Mesothelial cell of epicardium (in vitro differentiated cells): ENCODE measurements around the gene OPCML. TPM values are rescaled to one million over a fixed set of nuclear protein-coding genes. Genes with fewer than 3 reads are reported as not detected.

Experiments used
- DNase-seq, 2 experiments: peaks; one replicate each; pipeline ENCODE4 v3.0.0; 2021; ENCODE audit warnings: low spot score in 2 of 2; ENCODE audit not compliant: unreplicated experiment in 2 of 2
- H3K27ac Mint-ChIP-seq: 2 replicates; pipeline ENCODE4 v1.8.0; 2021; ENCODE audit warnings: mixed read lengths
- H3K27me3 Mint-ChIP-seq: 2 replicates; pipeline ENCODE4 v1.8.0; 2021; ENCODE audit warnings: low read depth, mixed read lengths
- H3K36me3 Mint-ChIP-seq: 2 replicates; pipeline ENCODE4 v1.8.0; 2021; ENCODE audit warnings: mixed read lengths
- H3K4me1 Mint-ChIP-seq: 2 replicates; pipeline ENCODE4 v1.8.0; 2021; ENCODE audit warnings: mixed read lengths
- H3K4me3 Mint-ChIP-seq: 2 replicates; pipeline ENCODE4 v1.8.0; 2021; ENCODE audit warnings: mild to moderate bottlenecking, moderate library complexity, mixed read lengths
- H3K9me3 Mint-ChIP-seq: 2 replicates; pipeline ENCODE4 v1.8.0; 2021; ENCODE audit warnings: mixed read lengths
- CTCF ChIP-seq: fragments of 200-600 bp; sonication (generic); IDR thresholded peaks from one replicate; pipeline ENCODE4 v1.5.0; 2021; ENCODE audit warnings: antibody characterized with exemption; ENCODE audit not compliant: unreplicated experiment
- total RNA-seq: library from RNA; stranded (reverse); gene quantifications from 3 replicates; pipeline ENCODE4 v1.2.1, GENCODE V29; 2021

OPCML gene
- total RNA-seq, 1 donor from 2014 or later, result 3.0 TPM

- TF ChIP-seq CTCF, result no peak
- Mint-ChIP-seq H3K4me1 (no peaks in the 10 kb centered on the region), H3K9me3 (peaks cover 4% of the 10 kb centered on the region), H3K27me3 (peaks cover 82% of the 10 kb centered on the region), H3K27ac (no peak overlapping the region), H3K4me3 (no peak overlapping the region), H3K36me3 (no peaks in the 10 kb centered on the region)
- DNase-seq, result no peak
These were observed 462.1 kb downstream of the OPCML start for GRCh38 chr11:133070021-133070713.

GRCh38 chr11:133065847-133066485 is 466.3 kb downstream of the OPCML start:
- H3K27ac Mint-ChIP-seq, result no peak overlapping the region
- H3K36me3 Mint-ChIP-seq, result no peaks in the 10 kb centered on the region
- H3K27me3 Mint-ChIP-seq, result peaks cover 74% of the 10 kb centered on the region
- no peak for DNase-seq
- TF ChIP-seq CTCF, result no peak
- H3K4me1 Mint-ChIP-seq, result peaks cover 11% of the 10 kb centered on the region
- H3K9me3 Mint-ChIP-seq, result peaks cover 4% of the 10 kb centered on the region
- peak overlapping the region; percentile 10 for H3K4me3 Mint-ChIP-seq

GRCh38 chr11:133064961-133065360 is 467.3 kb downstream of the OPCML start:
- DNase-seq, result no peak
- peak overlapping the region; percentile 75 for H3K4me3 Mint-ChIP-seq
- peaks cover 4% of the 10 kb centered on the region for H3K9me3 Mint-ChIP-seq

DNA sequence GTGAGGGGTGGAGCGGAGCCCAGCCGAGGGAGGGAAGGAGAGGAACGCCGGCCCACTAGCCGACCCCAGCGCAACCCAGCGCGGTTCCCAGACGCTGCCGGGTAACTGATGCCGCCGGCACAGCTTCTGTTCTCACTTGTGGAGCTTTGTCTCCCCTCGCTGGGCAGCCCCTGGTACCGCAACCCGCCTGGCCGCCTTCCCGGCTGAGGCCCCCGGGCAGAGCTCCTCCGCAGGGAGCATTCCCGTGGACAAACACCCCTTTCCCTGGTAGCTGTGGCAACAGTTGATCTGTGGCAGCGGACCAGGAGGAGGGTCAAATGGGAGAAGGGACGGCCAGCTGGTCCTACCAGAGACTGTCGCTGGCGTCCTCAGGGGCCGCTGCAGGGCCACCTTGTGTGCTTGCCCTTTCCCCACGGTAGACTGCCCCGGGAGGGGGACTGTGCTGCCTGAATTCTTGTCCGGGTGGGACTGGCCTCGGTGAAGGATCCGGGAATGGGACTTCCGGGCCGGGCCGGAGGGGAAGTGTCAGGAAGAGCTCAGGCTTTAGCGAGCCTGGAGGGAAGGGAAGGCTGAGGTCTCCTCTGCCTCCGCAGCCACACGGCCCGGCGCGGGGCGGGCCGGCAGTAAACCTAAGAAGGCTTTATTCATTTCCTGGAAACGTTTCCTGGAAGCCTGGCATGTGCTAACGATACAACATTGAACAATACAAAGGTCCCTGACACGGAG is 468.0 kb downstream of the OPCML start:
- peak; percentile 70 for TF ChIP-seq CTCF
- peaks cover 71% of the 10 kb centered on the region for H3K27me3 Mint-ChIP-seq
- peaks cover 11% of the 10 kb centered on the region for H3K4me1 Mint-ChIP-seq
- no peaks in the 10 kb centered on the region for H3K36me3 Mint-ChIP-seq
- peak overlapping the region; percentile 26 for H3K27ac Mint-ChIP-seq
- DNase-seq, result peak; percentile 80 to 91
- peak overlapping the region; percentile 75 for H3K4me3 Mint-ChIP-seq
- peaks cover 4% of the 10 kb centered on the region for H3K9me3 Mint-ChIP-seq

More at GRCh38 chr11:133064961-133065360, 467.3 kb downstream of the OPCML start:
- peak overlapping the region; percentile 26 for H3K27ac Mint-ChIP-seq
- H3K27me3 Mint-ChIP-seq, result peaks cover 74% of the 10 kb centered on the region
- peaks cover 11% of the 10 kb centered on the region for H3K4me1 Mint-ChIP-seq
- TF ChIP-seq CTCF, result no peak
- H3K36me3 Mint-ChIP-seq, result no peaks in the 10 kb centered on the region

DNA sequence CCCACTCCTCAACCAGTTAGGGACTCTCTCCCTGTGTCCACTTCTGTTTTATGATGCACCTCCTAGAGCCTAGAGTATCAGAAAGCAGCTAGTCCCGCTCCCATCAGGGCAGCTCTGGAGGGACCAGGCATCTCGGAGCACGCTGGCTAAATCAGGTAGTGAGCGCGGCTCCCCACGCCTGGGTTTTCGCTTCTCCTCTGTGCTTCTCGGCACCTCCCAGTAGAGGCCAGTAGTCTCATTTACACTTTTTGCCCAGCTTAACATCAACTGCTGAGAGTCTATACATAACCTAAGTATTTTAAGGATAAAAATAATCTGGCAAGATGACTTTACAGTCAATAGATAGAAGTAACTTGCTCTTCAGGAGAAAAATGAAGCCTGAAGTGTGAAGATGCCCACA is 473.8 kb downstream of the OPCML start:
- Mint-ChIP-seq H3K27ac (no peak overlapping the region), H3K9me3 (no peaks in the 10 kb centered on the region), H3K27me3 (peaks cover 61% of the 10 kb centered on the region), H3K4me1 (peaks cover under 1% of the 10 kb centered on the region), H3K36me3 (no peaks in the 10 kb centered on the region), H3K4me3 (no peak overlapping the region)
- no peak for DNase-seq
- TF ChIP-seq CTCF, result no peak
